AG10803 (cell line): ENCODE measurements around the gene AKAP12.

Source experiments
- DNase-seq: peaks from one replicate; pipeline ENCODE4 v3.0.0; 2010; ENCODE audit warnings: low read depth
- H3K4me3 ChIP-seq: 2 replicates; pipeline ENCODE4 v1.5.1; 2011; ENCODE audit warnings: mild to moderate bottlenecking, low read length, control low read depth
- TF ChIP-seq, protein P1 (sequence below): conservative IDR thresholded peaks from 2 replicates; pipeline ENCODE4 v1.5.1; 2011; ENCODE audit warnings: mild to moderate bottlenecking, low read length, control low read depth, inconsistent platforms

Gene AKAP12

DNA sequence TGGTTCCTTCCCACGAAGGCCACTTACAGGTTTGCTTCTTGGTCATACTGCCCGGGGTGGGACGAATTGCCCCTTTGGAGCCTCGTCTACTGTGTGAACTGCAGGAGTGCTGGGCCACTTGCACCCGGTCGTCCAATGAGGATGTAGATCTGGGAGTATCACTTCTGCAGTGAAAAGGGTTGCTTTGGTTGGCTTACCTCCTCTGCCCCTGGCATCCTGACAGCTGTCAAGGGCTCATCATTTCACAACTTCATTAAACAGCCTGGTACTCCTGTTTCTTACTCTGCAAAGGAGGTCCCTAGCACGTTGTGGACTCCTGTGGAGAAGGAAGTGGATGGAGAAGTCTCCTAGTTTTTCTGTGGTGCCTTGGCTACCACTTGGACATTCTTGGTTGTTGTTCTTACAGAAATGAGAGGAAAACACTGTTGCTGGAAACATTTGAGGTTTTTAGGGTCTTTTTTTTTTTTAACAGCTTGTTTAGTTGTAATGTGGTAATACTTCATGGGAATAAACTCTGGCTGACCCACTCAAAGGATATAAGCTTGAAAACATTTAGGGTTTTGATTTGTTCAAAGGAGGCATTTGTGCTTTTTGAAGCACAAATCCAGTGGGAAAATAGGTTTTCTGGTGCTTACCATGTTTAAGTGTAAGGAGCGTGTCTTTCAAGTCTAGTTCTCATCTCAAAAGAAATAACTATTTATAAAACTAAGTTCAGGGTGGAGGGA, 60.7 kb downstream of the AKAP12 start:
- no peak for DNase-seq
- H3K4me3 ChIP-seq: no peak overlapping the region

DNA sequence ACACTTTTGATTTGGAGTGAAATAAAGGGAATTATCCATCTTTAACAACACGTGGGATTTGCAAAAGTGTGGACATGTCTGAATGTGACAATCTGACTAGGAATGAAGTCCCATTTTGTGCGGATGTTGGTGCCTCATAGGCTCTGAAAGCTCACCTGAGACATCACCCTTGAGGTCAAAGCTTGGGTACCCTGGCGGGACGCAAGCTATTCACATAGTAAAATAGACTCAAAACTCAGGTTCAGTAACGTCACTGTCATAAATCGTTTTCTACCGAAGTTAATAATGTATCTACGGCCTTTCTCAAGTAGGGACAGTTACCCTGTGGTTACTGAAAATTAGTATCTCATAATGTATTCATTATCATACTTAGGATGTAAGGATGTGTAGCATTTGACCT, 61.8 kb downstream of the AKAP12 start:
- DNase-seq: no peak
- no peak overlapping the region for H3K4me3 ChIP-seq
- TF ChIP-seq, protein P1, sequence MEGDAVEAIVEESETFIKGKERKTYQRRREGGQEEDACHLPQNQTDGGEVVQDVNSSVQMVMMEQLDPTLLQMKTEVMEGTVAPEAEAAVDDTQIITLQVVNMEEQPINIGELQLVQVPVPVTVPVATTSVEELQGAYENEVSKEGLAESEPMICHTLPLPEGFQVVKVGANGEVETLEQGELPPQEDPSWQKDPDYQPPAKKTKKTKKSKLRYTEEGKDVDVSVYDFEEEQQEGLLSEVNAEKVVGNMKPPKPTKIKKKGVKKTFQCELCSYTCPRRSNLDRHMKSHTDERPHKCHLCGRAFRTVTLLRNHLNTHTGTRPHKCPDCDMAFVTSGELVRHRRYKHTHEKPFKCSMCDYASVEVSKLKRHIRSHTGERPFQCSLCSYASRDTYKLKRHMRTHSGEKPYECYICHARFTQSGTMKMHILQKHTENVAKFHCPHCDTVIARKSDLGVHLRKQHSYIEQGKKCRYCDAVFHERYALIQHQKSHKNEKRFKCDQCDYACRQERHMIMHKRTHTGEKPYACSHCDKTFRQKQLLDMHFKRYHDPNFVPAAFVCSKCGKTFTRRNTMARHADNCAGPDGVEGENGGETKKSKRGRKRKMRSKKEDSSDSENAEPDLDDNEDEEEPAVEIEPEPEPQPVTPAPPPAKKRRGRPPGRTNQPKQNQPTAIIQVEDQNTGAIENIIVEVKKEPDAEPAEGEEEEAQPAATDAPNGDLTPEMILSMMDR: no peak

More for the DNA sequence above, 60.7 kb downstream of the AKAP12 start:
- TF ChIP-seq, protein P1: no peak

- TF ChIP-seq, protein P1: no peak
- H3K4me3 ChIP-seq: no peak overlapping the region
- no peak for DNase-seq
Observed at GRCh38 chr6:151303231-151303630, 63.5 kb downstream of the AKAP12 start.

DNA sequence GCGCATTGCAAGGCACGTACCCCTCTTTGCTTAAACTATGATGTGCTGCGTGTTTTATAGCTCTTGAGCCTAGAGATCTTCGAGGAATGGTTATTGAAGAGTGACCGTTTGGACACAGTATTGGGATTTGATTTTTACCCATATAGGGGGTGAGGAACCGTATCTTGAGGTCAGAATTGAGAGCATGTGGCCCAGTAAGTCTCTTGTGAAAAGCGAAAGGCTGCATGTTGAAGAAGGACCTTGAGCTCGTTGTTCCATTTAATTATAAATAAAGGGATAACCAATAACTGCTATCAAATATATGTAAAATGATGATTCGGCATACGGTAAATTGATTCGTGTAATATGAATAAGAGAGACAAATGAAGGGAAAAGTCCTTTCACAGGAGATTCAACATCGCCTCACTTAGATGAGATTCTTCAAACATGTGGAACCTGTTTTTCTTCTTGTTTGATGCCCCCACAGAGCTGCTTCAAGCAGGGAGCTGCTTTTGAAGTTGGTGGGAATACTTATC, 66.6 kb downstream of the AKAP12 start:
- TF ChIP-seq, protein P1: no peak
- DNase-seq: no peak
- H3K4me3 ChIP-seq: no peak overlapping the region

DNA sequence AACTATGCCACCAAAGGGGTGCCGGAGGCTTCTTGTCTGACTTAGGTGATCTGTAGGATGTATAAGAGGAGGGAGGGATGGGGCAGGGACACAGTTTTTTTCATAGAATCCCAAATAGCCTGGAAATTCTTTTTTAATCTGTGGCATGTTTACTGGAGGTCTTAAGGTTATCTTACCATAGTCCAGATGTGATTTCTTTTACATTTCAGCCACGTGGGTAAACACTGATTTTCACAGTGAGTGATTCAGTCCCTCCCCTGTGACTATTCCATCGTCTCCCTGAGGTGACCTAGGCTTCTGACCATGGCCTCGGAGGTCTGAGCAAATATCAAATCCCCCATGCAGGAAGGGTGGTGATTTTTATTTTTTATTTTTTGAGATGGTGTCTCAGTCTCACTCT, 67.7 kb downstream of the AKAP12 start:
- no peak for DNase-seq
- no peak overlapping the region for H3K4me3 ChIP-seq
- TF ChIP-seq, protein P1: no peak

DNA sequence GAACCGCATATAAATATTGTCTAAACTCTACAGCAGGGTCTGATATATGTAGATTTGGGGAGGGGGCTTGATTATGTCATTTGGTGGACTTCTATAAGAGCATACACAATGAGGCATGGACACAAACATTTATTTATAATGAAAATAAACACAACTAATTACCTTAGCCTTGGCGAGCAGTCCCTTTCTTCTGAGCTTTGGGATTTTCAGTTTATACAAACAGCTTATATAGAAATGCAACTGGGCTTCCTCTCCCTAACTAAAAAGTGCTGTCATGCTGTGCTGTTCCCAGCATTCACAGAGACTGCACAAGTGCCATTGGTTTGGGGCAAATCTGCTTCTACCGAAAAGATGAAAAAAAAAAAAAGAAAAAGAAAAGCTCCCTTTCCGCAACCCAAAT, 69.9 kb downstream of the AKAP12 start:
- no peak for DNase-seq
- H3K4me3 ChIP-seq: no peak overlapping the region
- TF ChIP-seq, protein P1: no peak

- no peak overlapping the region for H3K4me3 ChIP-seq
- no peak for DNase-seq
- TF ChIP-seq, protein P1: no peak
Observed at GRCh38 chr6:151310279-151310678, 70.5 kb downstream of the AKAP12 start.
